Mucosa of rectum (tissue), 2 donors: ENCODE results near the gene ABCC1.

Experiments
- H3K27ac ChIP-seq, 2 donors: one replicate each; pipeline ENCODE4 v1.7.0; 2013; ENCODE audit warnings: inconsistent platforms in 2 of 2, low read depth in 2 of 2, low read length in 2 of 2
- H3K27me3 ChIP-seq, 2 donors: one replicate each; pipeline ENCODE4 v1.7.0; 2013; ENCODE audit warnings: low read length in 2 of 2; ENCODE audit not compliant: control insufficient read depth in 2 of 2, insufficient read depth in 2 of 2
- H3K36me3 ChIP-seq, 2 donors: one replicate each; pipeline ENCODE4 v1.7.0; 2013; ENCODE audit warnings: low read length in 2 of 2; ENCODE audit not compliant: control insufficient read depth in 2 of 2, insufficient read depth in 2 of 2
- H3K4me1 ChIP-seq, 2 donors: one replicate each; pipeline ENCODE4 v1.7.0; 2013; ENCODE audit warnings: low read length in 2 of 2, mild to moderate bottlenecking in 1 of 2; ENCODE audit not compliant: control insufficient read depth in 2 of 2, insufficient read depth in 2 of 2
- H3K4me3 ChIP-seq, 2 donors: one replicate each; pipeline ENCODE4 v1.7.0; 2013; ENCODE audit warnings: low read length in 2 of 2
- H3K9ac ChIP-seq, 2 donors: one replicate each; pipeline ENCODE4 v1.7.0; 2013; ENCODE audit warnings: low read length in 2 of 2, low read depth in 1 of 2, mild to moderate bottlenecking in 1 of 2
- H3K9me3 ChIP-seq, 2 donors: one replicate each; pipeline ENCODE4 v1.7.0; 2013; ENCODE audit warnings: low read length in 2 of 2; ENCODE audit not compliant: control insufficient read depth in 2 of 2
- donor health status: healthy.
- donor health status: Normal muscosa, but diverticular disease.

Gene ABCC1

DNA sequence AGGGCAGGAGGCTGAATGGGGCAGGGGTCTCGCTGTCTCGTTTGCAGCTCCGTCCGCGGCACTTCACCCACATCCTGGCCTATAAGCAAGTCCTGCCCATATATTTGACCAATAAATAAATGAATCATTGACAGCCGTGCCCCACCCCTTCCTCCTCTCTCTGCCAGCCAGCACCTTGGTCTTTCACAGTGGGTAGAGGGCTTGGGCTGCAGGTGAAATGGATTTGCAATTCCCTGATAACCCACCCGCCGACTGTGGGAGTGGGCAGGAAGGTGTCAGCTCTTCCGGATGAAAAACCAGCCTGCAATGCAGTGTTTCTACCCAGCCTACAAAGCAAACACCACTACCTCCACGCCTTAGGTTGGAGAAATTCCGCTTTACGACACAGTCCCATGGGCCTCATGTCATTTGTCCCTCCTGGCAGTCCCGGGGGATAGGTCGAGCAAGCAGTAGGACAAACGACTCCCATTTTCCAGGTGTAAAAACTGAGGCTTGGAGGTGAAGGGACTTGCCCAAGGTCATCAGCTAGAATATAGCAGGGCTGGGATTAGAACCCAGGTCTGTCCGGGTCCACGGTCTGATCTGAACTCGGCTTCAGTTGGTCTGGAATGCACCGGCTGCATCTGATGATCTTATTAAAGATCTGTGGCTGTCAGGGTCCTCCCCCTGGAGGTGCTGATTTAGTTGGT lies 79.0 kb downstream of the ABCC1 start:
- H3K9ac ChIP-seq: peak overlapping the region; percentile 27 to 58
- H3K27ac ChIP-seq: peak overlapping the region; percentile 48 to 51
- H3K9me3 ChIP-seq: no peaks in the 10 kb centered on the region
- peak overlapping the region; percentile 57 to 58 for H3K4me3 ChIP-seq
- H3K27me3 ChIP-seq: no peaks in the 10 kb centered on the region
- H3K36me3 ChIP-seq: peaks cover 3 to 6% of the 10 kb centered on the region in 2 donors
- peaks cover 9 to 10% of the 10 kb centered on the region in 2 donors for H3K4me1 ChIP-seq

DNA sequence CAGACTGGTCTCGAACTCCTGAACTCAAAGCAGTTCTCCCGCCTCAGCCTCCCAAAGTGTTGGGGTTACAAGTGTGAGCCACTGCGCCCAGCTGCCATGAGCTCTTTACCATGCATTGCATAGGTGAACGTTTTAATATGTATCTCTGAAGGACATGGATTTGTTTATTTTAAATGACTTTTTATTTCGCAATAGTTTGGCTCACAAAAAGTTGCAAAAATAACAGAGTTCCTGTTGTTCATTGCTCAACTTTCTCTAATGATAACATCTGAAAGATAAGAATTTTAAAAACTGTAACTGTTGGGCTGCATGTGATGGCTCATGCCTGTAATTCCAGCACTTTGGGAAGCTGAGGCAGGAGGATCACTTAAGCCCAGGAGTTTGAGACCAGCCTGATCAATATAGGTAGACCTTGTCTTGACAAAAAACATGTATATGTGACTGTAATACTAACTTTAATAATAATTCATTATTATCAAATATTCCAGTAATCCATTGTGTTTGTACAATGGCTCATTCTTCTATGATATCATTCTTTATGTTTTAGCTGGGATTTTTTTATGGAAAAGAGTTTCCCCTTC lies 80.1 kb downstream of the ABCC1 start:
- Histone ChIP-seq H3K4me1 (peaks cover 8 to 9% of the 10 kb centered on the region in 2 donors), H3K4me3 (no peak overlapping the region), H3K27ac (no peak overlapping the region), H3K27me3 (no peaks in the 10 kb centered on the region), H3K9ac (no peak overlapping the region), H3K9me3 (no peaks in the 10 kb centered on the region), H3K36me3 (peaks cover 3 to 6% of the 10 kb centered on the region in 2 donors)

DNA sequence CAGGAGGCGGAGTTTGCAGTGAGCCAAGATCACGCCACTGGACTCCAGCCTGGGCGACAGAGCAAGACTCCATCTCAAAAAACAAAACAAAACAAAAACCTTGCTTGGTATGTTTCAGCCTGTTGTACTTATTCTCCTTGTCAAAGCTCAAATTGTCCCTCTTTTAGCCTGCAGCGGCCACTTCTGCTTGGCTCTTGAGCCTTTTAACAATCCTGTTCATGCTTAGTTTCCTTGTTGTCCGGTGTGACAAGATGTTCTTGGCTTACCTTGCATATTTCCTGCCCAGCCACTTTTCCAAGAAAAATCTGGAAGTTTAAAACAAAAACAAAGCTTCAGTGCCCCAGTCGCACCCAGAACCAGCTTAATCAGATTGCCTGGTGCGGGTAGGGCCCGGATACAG lies 81.0 kb downstream of the ABCC1 start:
- H3K9ac ChIP-seq: no peak overlapping the region
- H3K27ac ChIP-seq: no peak overlapping the region
- H3K27me3 ChIP-seq: no peaks in the 10 kb centered on the region
- peaks cover 6 to 9% of the 10 kb centered on the region in 2 donors for H3K4me1 ChIP-seq
- H3K4me3 ChIP-seq: no peak overlapping the region
- H3K9me3 ChIP-seq: no peaks in the 10 kb centered on the region
- peaks cover 3 to 6% of the 10 kb centered on the region in 2 donors for H3K36me3 ChIP-seq

DNA sequence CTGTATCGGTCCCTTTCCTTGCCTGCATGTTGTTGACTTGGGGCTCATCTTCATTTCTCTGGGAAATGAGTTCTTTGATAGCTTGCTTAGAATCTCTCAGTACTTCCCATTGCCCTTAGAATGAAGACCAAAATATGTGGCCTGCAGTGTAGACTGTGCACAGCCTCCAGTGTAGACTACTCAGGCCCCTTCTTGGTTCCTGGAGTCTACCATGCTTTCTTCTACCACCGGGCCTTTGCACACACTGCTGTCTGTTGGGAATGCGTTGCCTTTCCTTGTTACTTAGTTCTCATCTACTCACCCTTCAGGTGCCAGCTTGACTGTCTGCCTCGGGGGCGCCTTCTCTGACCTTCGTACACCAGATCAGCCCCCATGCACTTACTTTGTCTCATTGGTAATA lies 82.0 kb downstream of the ABCC1 start:
- no peak overlapping the region for H3K9ac ChIP-seq
- H3K27ac ChIP-seq: no peak overlapping the region
- H3K4me1 ChIP-seq: peaks cover 6 to 9% of the 10 kb centered on the region in 2 donors
- no peaks in the 10 kb centered on the region for H3K27me3 ChIP-seq
- no peaks in the 10 kb centered on the region for H3K9me3 ChIP-seq
- H3K36me3 ChIP-seq: peaks cover 7 to 12% of the 10 kb centered on the region in 2 donors
- H3K4me3 ChIP-seq: no peak overlapping the region

DNA sequence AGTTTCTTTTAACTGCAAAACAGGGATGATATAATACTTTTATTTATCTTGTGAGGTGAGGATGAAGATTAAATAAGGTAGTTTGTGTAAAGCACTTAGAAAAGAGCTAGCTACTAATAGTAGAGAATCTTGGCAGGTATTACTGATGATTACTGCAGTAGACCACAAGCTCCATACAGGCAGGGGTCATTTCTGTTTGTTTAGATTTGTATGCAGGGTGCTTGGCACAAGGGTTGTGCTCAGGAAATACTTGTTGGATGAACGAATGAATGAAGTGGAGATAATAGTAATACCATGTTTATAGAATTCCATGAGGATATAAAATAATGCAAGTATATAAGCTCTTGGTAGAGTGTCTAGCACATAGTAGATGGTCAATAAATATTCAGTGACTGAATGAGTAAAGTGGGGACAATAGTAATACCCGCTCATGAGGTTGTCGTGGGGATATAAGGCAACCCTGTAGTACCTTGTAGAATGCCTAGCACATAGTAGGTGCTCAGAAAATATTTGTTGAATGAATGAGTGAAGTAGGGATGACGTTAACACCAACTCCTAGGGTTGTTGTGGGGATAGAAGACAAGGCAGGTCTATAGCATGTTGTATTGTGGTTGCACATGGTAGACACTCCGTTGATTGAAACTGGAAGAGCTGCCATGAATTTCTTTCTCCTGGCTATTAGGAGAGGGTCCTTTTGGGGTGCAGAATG lies 83.0 kb downstream of the ABCC1 start:
- Histone ChIP-seq H3K36me3 (peaks cover 14 to 22% of the 10 kb centered on the region in 2 donors), H3K4me1 (peaks cover 6 to 9% of the 10 kb centered on the region in 2 donors), H3K27me3 (no peaks in the 10 kb centered on the region), H3K9me3 (no peaks in the 10 kb centered on the region), H3K4me3 (no peak overlapping the region), H3K27ac (no peak overlapping the region), H3K9ac (no peak overlapping the region)

DNA sequence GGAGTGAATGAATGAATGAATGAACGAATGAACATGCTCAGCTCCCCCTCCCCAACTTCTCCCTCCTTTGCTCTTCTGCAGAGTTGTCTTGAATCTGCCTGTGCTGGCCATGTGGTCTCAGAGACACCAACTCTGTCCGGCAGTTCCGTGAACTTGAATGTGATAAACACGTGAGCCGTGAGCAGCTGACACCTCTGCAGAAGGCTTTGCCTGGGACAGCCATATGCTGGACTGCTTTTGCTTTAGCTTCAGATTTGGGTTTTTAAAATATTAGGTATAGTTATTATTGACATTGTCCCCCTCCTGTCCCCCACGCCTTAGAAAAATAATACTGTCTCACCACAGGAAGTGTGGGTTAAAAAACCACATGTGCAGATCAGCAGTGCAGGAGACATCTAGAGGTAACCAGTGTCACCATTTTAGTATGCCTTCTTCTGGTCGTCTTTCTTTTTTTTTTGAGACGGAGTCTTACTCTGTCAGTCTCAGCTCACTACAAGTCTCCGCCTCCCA lies 83.8 kb downstream of the ABCC1 start:
- Histone ChIP-seq H3K4me1 (peaks cover 2 to 6% of the 10 kb centered on the region in 2 donors), H3K27ac (no peak overlapping the region), H3K27me3 (no peaks in the 10 kb centered on the region), H3K4me3 (no peak overlapping the region), H3K36me3 (peaks cover 15 to 25% of the 10 kb centered on the region in 2 donors), H3K9me3 (no peaks in the 10 kb centered on the region), H3K9ac (no peak overlapping the region)

DNA sequence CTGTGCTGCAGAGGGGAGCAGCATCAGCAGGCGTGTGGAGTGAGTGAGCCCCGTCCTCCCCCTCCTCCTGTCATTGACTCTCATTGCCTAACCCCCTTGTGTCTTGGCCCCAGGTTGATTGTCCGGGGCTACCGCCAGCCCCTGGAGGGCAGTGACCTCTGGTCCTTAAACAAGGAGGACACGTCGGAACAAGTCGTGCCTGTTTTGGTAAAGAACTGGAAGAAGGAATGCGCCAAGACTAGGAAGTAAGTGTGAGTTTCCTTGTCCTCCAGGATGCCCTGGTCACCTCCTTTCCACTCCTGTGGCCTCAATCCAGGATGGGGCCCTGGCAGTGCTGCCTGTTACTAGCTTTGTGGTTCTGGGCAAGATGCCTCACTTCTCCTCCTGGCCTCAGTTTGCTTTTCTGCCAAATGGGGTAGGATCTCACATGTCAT lies 87.0 kb downstream of the ABCC1 start:
- Histone ChIP-seq H3K9ac (no peak overlapping the region), H3K4me1 (no peaks in the 10 kb centered on the region), H3K9me3 (no peaks in the 10 kb centered on the region), H3K27ac (no peak overlapping the region), H3K36me3 (peaks cover 15 to 30% of the 10 kb centered on the region in 2 donors), H3K4me3 (no peak overlapping the region), H3K27me3 (no peaks in the 10 kb centered on the region)

DNA sequence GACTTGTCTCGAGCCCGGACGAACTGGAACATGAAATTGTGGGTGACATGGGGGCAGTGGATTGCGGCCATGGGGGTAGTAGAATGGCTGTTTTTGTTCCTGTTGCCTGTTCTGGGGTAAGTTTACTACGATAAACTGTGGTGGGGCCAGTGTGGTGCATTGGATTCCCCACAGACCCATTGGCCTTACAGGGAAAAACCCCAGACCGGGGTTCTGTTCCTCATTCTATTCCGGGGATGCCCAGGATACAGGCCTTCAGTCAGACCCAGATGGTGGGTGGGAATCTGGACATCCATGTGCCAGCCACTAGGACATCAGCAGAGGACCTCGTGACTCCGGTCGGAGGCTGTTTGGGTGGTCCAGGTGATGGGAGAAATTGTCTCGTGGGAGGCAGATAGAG lies 88.1 kb downstream of the ABCC1 start:
- Histone ChIP-seq H3K4me1 (no peaks in the 10 kb centered on the region), H3K9ac (no peak overlapping the region), H3K27ac (no peak overlapping the region), H3K36me3 (peaks cover 15 to 32% of the 10 kb centered on the region in 2 donors), H3K9me3 (no peaks in the 10 kb centered on the region), H3K4me3 (no peak overlapping the region), H3K27me3 (no peaks in the 10 kb centered on the region)

DNA sequence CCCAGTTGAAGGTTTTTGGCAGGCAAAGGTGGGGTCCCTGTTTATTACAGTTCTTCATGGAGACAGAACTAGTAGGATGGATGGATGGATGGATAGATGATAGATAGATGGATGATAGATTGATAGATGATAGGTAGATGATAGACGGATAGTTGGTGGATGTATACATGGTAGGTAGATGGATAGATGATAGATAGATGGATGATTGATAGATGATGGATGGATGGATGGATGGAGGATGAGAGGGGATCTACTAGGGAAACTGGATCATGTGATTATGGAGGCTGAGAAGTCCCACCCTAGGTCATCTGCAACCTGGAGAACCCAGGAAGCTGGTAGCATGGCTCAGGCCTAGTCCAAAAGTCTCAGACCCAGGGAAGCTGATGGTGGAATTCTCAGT lies 88.6 kb downstream of the ABCC1 start:
- no peaks in the 10 kb centered on the region for H3K27me3 ChIP-seq
- no peak overlapping the region for H3K4me3 ChIP-seq
- no peaks in the 10 kb centered on the region for H3K9me3 ChIP-seq
- peaks cover 13 to 32% of the 10 kb centered on the region in 2 donors for H3K36me3 ChIP-seq
- H3K4me1 ChIP-seq: no peaks in the 10 kb centered on the region
- no peak overlapping the region for H3K9ac ChIP-seq
- no peak overlapping the region for H3K27ac ChIP-seq

DNA sequence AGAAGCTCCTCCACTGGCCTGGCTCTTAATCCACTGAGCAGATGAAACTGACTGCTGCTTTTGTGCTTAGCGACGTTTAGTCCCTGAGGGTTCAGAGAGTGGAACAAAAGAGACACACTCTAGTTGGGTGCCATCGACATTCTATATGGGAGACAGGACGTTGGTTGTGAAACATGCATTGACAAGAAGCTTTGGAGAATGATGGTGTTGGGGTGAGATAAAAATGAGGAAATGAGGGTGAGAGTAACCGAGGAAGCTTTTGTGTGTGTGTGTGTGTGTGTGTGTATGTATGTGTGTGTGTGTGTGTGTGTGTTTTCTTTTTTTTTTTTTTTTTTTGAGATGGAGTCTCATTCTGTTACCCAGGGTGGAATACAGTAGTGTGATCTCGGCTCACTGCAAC lies 89.5 kb downstream of the ABCC1 start:
- Histone ChIP-seq H3K9ac (no peak overlapping the region), H3K27ac (no peak overlapping the region), H3K9me3 (no peaks in the 10 kb centered on the region), H3K36me3 (peaks cover 11 to 34% of the 10 kb centered on the region in 2 donors), H3K4me3 (no peak overlapping the region), H3K27me3 (no peaks in the 10 kb centered on the region), H3K4me1 (no peaks in the 10 kb centered on the region)
